OCI-M1 (cell line): Measurements from ENCODE around the gene UGT1A10.
"Not testable (repeated sequence)": the region's sequence is repeated elsewhere in the genome, so short reads cannot be mapped to it uniquely, and the experiment has no call there.

Experiments
- DNase-seq: peaks from one replicate; lab custom pipeline; 2025; lab: John Stamatoyannopoulos, UW

Gene UGT1A10

DNA sequence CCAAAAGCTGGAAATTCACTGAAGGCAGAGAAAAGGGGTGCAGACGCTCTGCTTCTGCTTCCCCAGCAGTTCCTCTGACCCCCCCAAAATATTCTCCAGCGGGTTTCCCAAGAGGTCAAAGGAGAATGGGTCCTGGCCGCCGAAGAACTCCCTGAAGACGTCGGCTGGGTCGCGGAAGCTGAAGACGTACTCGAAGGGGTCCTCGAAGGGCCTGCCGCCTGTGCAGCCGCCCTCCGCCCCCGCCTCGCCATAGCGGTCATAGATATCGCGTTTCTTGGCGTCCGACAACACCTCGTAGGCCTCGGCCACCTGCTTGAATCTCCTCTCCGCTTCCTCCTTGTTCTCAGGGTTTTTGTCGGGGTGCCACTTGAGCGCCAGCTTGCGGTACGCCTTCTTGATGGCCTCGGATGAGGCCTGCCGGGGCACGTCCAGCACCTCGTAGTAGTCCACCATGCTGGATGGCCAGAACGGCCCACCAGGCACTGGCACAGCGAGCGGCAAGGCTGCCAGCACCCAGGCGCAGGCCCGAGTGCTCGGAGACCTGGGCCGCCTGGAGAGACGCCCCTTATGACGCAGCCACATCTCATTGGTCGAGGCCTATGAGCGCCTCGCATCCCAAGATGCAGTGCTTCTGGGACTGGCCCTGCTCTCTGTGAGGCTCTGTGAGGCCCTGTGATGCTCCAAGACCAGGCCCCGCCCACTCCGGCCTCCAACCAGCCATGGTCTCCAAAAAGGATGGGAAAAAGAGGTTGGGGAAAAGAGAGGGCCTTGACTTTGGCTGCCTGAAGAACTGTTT lies 107.4 kb downstream of the UGT1A10 start:
- DNase-seq = no peak

DNA sequence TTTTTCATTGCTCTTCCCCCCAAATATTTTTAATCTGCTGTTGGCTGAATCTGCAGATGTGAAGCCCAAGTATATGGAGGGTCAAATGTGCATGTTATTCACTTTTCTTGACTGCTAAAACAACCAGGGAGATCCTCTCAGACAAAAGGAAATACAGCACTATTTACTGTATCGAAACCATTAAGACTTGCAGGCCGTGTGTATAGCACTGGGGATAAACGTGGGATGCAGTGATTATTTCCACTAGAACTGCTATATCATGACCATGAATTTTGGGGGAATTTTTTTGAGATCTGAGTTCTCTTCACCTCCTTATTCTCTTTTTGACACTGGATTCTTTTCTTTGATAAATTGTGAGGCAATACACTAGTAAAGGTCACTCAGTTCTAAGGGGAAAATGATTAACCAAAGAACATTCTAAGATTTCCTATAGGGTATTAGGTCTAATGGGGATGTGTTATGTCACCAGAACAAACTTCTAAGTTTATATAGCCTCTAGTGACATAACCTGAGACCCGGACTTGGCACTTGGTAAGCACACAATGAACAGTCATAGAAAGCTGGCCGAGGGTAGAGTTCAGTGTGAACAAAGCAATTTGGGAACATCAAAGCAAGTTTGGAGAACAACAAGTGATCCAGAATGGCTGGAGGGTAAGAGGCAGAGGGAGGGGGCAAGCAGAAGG lies 109.0 kb downstream of the UGT1A10 start:
- DNase-seq = no peak

DNA sequence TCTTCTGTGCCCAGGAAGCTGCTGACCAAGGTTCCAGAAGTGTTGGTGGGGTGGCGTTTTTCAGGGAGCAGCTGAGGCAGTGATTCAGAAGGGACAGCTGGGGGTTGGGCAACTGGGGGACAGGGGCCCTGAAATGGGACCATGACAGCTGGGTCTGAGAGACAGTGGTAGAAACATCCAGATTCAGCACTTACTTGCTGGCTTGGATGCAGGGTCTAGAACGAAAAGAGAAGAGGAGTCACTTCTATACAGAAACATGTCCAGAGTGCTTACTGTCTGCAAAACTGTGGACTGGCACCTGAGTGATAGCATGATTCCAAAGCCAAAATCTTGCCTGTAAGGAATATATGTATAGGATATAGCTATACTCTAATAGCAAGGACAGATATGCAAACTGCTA lies 109.6 kb downstream of the UGT1A10 start:
- not testable (repeated sequence) for DNase-seq

DNA sequence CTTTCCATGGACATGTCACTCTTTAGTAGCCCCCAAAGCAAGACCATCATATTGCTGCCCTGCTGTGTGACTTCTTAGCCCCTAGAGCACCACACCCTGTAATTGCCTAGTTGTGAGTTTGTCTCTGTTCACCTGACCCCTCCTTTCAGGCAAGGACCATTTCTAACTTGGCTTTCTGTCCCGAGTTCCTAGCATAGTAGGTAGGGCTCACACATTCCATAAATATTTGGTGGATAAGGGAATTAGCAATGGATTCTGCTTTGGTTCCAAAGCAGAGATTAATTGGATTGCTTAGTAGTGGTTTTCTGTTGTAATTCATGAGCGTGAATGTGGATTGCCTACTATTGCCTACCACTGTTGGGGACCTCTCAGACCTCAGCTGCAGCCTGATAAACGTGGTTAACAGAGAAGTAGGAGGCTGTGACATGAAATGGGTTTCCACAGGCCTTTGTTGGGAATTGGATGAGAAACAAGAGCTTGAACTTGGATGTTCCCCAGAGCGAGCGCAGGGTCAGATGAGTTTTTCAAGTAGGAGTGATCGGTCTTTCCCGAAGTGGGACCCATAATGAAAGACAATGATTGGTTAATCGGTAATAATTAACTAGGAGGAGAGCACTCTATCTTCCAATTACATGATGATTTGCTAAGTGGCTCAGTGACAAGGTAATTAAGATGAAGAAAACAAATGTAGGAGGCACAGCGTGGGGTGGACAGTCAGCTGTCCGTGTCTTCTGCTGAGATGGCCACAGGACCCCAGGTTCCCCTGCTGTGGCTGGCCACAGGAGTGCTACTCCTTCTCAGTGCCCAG lies 110.4 kb downstream of the UGT1A10 start:
- no peak for DNase-seq

DNA sequence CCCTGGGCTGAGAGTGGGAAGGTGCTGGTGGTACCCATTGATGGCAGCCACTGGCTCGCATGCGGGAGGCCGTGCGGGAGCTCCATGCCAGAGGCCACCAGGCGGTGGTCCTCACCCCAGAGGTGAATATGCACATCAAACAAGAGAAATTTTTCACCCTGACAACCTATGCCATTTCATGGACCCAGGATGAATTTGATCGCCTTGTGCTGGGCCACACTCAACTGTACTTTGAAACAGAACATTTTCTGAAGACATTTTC lies 111.0 kb downstream of the UGT1A10 start:
- no peak for DNase-seq

DNA sequence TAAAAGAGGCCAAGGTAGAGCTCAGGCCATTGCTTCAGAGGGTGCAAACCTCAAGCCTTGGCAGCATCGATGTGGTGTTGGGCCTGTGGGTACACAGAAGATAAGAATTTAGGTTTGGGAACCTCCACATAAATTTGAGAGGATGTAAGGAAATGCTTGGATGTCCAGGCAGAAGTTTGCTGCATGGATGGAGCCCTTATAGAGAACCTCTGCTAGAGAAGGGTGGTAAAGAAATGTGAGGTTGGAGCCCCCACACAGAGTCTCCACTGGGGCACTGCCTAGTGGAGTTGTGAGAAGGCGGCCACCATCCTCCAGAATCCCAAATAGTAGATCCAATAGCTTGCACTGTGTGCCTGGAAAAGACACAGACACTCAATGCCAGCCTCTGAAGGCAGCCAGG lies 114.4 kb downstream of the UGT1A10 start:
- DNase-seq = not testable (repeated sequence)

DNA sequence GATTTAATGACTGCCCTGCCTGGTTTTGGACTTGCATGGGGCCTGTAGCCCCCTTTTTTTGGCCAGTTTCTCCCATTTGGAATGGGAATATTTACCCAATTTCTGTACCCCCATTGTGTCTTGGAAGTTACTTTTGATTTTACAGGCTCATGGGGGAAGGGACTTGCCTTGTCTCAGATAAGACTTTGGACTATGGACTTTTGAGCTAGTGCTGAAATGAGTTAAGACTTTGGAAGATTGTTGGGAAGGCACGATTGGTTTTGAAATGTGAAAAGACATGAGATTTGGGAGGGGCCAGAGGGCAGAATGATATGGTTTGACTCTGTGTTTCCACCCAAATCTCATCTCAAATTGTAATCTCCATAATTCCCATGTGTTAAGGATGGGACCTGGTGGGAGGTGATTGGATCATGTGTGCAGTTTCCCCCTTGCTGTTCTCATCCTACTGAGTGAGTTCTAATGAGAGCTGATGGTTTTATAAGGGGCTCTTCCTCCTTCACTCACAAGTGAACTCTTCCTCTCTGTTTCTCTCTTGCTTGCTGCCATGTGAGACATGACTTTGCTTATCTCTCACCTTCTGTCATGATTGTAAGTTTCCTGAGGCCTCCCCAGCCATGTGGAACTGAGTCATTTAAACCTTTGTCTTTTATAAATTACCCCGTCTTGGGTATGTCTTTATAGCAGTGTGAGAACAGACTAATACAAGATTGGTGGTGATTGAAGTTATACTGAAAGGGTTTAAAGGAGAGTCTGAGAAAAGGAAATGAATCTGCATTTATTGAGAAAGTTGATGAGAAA lies 115.2 kb downstream of the UGT1A10 start:
- not testable (repeated sequence) for DNase-seq

DNA sequence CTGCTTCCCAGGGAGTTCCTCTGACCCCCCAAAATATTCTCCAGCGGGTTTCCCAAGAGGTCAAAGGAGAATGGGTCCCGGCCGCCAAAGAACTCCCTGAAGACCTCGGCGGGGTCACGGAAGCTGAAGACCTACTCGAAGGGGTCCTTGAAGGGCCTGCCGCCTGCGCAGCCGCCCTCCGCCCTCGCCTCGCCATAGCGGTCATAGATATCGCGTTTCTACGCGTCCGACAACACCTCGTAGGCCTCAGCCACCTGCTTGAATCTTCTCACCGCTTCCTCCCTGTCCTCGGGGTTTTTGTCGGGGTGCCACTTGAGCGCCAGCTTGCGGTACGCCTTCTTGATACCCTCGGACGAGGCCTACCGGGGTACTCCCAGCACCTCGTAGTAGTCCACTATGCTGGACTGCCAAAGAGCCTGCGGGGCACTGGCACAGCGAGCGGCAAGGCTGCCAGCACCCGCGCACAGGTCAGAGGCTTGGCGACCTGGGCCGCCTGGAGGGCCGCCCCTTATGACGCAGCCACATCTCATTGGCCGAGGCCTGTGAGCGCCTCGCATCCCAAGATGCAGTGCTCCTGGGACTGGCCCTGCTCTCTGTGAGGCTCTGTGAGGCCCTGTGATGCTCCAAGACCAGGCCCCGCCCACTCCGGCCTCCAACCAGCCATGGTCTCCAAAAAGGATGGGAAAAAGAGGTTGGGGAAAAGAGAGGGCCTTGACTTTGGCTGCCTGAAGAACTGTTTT lies 118.8 kb downstream of the UGT1A10 start:
- no peak for DNase-seq

DNA sequence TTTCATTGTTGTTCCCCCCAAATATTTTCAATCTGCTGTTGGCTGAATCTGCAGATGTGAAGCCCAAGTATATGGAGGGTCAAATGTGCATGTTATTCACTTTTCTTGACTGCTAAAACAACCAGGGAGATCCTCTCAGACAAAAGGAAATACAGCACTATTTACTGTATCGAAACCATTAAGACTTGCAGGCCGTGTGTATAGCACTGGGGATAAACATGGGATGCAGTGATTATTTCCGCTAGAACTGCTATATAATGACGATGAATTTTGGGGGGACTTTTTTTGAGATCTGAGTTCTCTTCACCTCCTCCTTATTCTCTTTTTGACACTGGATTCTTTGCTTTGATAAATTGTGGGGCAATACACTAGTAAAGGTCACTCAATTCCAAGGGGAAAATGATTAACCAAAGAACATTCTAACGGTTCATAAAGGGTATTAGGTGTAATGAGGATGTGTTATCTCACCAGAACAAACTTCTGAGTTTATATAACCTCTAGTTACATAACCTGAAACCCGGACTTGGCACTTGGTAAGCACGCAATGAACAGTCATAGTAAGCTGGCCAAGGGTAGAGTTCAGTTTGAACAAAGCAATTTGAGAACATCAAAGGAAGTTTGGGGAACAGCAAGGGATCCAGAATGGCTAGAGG lies 120.3 kb downstream of the UGT1A10 start:
- no peak for DNase-seq

DNA sequence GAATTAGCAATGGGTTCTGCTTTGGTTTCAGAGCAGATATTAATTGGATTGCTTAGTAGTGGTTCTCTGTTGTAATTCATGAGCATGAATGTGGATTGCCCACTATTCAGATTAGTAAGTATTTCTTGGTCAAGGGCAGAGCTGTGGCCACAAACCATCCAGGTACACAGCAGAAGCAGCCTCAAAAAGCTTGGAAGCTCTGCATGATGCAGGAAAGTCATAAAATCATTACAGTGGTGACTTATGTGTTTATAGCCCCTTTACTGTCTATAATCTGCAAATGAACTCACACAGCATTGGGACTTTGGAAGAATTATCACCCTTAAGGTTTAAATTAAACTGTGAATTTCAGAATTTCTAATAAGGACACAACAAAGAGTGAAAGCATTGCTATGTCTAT lies 121.9 kb downstream of the UGT1A10 start:
- DNase-seq = no peak

DNA sequence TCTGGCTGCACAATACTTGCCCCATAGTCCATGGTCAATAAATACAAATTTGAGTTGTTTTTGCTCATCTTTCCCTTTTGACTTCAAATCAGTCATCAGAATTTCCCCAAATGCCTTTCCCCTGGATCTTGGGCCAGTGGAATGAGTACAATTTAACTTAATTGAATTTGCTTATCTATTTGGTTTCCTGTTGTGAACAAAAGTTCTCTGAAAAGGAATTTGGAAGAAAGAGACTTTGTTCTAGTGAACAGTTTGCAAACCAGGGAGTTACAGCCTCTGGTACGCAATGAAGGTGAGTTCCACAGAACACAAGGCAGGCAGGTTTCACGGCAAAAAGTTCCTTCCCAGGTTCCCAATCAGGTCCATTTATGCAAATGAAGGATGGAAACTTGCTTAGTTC lies 122.6 kb downstream of the UGT1A10 start:
- no peak for DNase-seq

DNA sequence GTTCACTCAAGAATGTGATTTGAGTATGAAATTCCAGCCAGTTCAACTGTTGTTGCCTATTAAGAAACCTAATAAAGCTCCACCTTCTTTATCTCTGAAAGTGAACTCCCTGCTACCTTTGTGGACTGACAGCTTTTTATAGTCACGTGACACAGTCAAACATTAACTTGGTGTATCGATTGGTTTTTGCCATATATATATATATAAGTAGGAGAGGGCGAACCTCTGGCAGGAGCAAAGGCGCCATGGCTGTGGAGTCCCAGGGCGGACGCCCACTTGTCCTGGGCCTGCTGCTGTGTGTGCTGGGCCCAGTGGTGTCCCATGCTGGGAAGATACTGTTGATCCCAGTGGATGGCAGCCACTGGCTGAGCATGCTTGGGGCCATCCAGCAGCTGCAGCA lies 123.8 kb downstream of the UGT1A10 start, which contains the start of gene UGT1A1:
UGT1A1 (plus strand) TSS at position 228 of the 400 bp plus-strand sequence; CDS start at position 246, 18 bp downstream.
- DNase-seq = no peak

DNA sequence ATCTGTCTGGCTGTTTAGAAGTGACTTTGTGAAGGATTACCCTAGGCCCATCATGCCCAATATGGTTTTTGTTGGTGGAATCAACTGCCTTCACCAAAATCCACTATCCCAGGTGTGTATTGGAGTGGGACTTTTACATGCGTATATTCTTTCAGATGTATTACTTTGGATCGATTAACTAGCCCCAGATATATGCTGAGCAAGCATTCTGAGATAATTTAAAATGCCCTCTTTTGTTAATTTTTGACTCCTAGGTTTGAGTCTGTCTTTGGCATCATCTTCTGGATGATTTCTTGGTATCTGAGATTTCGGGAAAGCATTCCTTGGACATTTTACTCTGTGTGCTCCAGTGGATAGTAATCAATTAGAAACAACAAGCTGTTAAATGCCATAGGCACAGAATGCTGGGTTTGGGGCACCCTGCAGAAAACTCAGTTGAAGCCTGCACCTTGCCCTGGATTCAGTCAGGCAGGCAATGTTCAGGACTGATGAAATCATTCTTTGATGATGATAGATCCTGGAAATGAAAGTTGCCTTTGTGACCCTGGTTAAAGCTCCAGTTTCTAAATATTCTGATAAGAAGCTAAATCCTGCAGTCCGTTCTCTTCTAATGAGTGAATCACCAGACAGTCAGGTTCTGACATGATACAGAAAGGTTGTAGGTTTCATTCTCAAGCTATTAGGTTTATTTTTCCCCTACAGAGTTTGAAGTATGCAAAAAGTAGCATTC lies 125.0 kb downstream of the UGT1A10 start:
- no peak for DNase-seq

DNA sequence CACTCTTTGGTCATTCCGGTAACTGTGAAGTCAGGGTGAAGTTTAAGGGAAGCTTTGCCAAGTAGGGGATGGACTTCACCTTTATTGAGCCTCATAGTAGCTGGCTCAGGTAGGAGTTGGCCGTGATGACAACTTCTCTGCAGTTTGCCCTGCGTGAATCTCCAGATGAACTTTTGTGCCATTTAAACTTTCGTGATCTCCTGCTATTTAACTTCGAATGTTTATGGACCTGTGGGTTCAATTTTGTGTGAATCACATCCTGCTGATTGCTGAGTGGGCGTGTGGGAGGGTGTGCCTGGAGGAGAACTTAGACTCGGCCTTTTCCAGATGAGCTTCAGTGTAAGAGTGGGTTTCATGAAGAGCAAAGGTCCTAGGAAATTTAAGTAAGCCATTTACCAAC lies 128.0 kb downstream of the UGT1A10 start:
- no peak for DNase-seq

DNA sequence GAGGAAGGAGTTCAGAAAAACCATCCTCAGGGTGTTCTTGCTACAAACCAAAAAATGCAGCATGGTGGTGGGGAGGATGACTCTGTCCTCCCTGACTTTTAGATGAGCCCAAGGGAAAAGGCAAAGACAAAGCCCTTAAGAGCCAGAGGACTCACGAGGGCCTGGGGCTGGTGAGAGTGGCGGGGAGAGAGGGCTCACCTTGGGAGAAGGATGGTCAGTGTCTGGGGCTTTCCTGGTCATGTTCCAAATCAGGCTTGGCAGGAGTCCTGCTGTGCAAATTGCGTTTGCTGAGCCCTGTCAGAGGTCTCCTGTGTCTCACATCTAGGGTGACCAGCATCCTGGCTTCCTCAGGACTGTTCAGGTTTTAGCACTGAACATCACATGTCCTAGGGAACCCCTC lies 128.5 kb downstream of the UGT1A10 start:
- DNase-seq = no peak

DNA sequence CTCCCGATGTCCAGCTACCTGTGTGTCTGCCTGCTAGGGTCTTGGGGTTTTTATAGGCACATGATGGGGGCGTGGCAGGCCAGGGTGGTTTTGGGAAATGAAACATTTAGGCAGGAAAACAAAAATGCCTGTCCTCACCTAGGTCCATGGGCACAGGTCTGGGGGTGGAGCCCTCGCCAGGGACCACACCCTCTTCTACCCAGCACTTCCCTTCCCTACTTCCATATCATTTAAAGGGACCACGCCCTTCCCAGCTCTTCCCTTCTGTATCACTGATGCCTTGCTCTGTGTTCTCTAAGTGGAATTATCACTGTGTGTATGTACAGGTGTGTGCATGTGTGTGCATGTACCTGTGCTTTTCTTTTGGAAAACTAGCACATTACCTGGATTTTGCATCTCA lies 130.2 kb downstream of the UGT1A10 start:
- DNase-seq = no peak

DNA sequence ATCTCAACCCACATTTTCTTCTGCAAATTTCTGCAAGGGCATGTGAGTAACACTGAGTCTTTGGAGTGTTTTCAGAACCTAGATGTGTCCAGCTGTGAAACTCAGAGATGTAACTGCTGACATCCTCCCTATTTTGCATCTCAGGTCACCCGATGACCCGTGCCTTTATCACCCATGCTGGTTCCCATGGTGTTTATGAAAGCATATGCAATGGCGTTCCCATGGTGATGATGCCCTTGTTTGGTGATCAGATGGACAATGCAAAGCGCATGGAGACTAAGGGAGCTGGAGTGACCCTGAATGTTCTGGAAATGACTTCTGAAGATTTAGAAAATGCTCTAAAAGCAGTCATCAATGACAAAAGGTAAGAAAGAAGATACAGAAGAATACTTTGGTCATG lies 131.8 kb downstream of the UGT1A10 start:
- no peak for DNase-seq

DNA sequence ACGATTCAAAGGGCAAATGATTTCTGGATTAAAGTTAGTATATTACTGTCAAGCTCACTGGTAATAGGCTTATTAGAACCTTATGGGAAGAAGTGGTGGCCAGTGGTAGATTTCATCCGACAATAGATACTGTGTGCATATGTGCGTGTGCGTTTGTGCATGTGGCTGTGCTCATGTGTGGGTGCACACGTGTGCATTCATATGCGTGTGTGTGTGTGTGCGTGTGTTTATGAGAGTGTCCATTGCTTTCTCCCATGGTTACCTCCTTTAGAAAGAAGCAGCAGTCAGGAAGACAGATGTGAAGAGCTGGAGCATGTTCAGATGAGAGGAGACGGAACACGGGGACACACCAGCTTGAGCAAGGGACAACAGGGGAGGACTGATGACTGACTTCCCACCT lies 133.0 kb downstream of the UGT1A10 start:
- no peak for DNase-seq

DNA sequence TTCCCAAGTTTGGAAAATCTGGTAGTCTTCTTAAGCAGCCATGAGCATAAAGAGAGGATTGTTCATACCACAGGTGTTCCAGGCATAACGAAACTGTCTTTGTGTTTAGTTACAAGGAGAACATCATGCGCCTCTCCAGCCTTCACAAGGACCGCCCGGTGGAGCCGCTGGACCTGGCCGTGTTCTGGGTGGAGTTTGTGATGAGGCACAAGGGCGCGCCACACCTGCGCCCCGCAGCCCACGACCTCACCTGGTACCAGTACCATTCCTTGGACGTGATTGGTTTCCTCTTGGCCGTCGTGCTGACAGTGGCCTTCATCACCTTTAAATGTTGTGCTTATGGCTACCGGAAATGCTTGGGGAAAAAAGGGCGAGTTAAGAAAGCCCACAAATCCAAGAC lies 135.9 kb downstream of the UGT1A10 start:
- no peak for DNase-seq

DNA sequence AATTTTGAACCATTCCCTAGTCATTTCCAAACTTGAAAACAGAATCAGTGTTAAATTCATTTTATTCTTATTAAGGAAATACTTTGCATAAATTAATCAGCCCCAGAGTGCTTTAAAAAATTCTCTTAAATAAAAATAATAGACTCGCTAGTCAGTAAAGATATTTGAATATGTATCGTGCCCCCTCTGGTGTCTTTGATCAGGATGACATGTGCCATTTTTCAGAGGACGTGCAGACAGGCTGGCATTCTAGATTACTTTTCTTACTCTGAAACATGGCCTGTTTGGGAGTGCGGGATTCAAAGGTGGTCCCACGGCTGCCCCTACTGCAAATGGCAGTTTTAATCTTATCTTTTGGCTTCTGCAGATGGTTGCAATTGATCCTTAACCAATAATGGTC lies 136.3 kb downstream of the UGT1A10 start:
- DNase-seq = no peak
